HG03521 (cell line): Measurements from ENCODE around the gene ADGRB3.
"Not testable (repeated sequence)": the region's sequence is repeated elsewhere in the genome, so short reads cannot be mapped to it uniquely, and the experiment has no call there.

ENCODE experiments used
- ATAC-seq: cut with Tn5 transposase; IDR thresholded peaks from one replicate; pipeline ENCODE4 v1.9.1; 2021; ENCODE audit warnings: mild to moderate bottlenecking, moderate library complexity; ENCODE audit not compliant: unreplicated experiment

The ADGRB3 gene

GRCh38 chr6:68912805-68913204 is 277.7 kb downstream of the ADGRB3 start:
- not testable (repeated sequence) for ATAC-seq

GRCh38 chr6:68915586-68915985 is 280.5 kb downstream of the ADGRB3 start:
- no peak for ATAC-seq

DNA sequence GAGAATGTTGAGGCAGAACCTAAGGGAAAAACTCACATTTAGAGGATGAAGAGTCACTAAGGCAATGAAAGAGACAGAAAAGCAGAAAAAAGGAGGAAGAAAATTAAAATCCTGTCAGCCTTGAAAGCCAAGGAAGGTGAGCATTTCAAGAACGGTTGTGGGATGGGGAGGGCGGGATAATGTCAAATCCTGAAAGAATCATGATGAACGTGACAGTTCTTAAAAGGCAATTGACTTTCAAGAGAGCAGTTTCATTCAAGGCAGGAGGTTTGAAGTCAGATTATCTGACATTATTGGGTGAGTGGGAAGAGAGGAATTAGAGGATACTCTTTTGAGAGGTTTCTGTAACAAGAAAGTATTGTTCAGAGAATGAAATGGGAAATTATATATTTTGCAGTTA is 284.5 kb downstream of the ADGRB3 start:
- ATAC-seq = no peak

DNA sequence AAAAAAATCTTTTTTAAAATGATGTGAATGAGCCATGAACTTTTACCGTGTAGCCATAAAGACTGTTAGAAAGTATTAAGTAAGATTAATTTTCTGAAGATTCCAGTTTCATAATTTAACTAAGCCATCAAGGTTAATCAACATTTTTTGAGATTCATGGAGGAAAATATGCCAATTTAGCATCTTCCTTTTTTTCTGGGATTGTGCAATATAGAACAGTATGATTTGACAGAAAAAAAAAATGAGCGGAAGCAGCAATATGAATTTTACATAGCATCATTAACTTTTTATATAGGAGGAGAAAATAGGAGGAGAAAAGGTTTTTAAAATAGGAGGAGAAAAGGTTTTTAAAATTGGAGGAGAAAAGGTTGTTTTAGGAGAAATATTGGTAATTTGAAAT is 306.3 kb downstream of the ADGRB3 start:
- no peak for ATAC-seq

- no peak for ATAC-seq
Observed at GRCh38 chr6:68947721-68948120, 312.6 kb downstream of the ADGRB3 start.

GRCh38 chr6:68951270-68951669 is 316.2 kb downstream of the ADGRB3 start:
- no peak for ATAC-seq

- no peak for ATAC-seq
Observed at GRCh38 chr6:68958327-68958726, 323.2 kb downstream of the ADGRB3 start.

GRCh38 chr6:68967549-68968300 is 332.6 kb downstream of the ADGRB3 start:
- ATAC-seq = peak; percentile 63

- ATAC-seq = no peak
Observed at GRCh38 chr6:68968301-68968649, 333.2 kb downstream of the ADGRB3 start.

DNA sequence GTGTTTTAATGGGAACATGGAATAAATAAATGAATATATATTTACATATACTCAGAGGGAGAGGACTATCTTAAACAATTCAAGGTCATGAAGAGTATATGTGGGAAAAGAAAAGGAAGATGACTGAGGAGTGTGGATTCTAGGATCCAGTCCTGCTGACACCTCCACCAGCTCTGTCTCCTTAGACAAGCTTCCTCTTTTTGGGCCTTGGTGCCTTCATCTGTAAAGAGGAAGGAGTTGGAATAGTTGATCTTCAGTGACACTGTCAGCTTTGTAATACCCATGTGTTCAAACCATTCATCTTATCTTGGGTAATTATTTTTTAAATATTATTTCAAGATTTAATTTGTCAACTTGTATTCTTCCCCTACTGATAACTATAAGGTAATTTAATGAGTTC is 338.0 kb downstream of the ADGRB3 start:
- ATAC-seq = no peak

GRCh38 chr6:68975064-68975463 is 340.0 kb downstream of the ADGRB3 start:
- ATAC-seq = no peak

GRCh38 chr6:68975816-68976215 is 340.7 kb downstream of the ADGRB3 start:
- ATAC-seq = no peak

DNA sequence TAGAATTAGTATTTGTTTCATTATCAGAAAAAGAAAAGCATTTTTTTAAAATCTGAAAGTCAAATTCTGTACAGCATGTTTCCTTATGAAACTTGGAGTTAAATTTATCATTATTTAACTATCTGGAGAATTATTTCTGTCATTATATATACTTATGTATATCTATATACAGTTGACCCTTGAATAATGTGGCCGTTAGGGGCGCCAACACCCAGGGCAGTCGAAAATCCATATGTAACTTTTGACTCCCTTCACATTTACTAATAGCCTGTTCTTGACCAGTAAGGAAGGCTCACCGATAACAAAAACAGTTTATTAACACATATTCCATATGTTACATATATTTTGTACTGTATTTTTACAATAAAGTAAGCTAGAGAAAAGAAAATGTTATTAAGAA is 341.2 kb downstream of the ADGRB3 start:
- no peak for ATAC-seq

- ATAC-seq = no peak
Observed at GRCh38 chr6:68978411-68978810, 343.3 kb downstream of the ADGRB3 start.

GRCh38 chr6:68981668-68982067 is 346.6 kb downstream of the ADGRB3 start:
- ATAC-seq = not testable (repeated sequence)

GRCh38 chr6:68988698-68989097 is 353.6 kb downstream of the ADGRB3 start:
- ATAC-seq = no peak

- ATAC-seq = no peak
Observed at GRCh38 chr6:68990317-68990716, 355.2 kb downstream of the ADGRB3 start.

DNA sequence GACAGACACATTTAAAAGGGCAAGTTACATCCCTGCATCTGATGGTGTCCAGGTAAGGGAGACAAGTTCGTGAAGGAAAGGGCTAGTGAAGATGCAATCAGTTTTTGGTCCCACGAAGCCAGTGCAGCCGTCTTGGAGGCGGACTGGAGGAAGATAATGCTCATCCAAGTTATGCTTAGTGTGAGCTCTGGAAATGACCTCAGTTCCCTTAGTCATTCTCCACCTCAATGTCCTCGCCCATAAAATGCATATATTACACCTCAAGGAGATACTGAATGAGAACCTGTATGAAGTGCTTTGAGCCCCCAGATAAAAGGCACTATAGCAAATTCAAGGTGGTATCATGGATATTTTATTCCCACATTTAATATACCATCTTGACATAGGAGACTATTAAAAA is 358.8 kb downstream of the ADGRB3 start:
- ATAC-seq = no peak

- ATAC-seq = no peak
Observed at GRCh38 chr6:68994521-68994920, 359.4 kb downstream of the ADGRB3 start.

- ATAC-seq = no peak
Observed at GRCh38 chr6:69005199-69005598, 370.1 kb downstream of the ADGRB3 start.

GRCh38 chr6:69007781-69008180 is 372.7 kb downstream of the ADGRB3 start:
- no peak for ATAC-seq

DNA sequence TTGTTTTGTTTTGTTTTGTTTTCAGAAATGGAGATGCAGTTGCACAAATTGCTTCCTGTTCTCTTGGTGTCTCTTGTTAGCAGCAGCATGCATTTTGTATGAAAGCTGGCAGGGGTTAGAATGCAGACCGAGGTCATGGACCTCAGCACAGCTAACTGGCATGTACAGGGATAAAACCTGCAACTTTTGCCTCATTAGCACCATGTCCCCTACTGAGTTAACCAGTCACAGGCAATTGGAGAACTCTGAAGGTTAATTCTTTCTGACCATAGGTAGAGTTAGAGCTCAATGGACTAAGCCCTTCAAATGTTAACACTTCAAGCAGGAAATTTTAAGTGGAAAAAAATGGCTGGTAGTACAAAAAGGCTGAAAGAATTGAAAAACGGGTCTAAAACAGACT is 377.1 kb downstream of the ADGRB3 start:
- no peak for ATAC-seq

DNA sequence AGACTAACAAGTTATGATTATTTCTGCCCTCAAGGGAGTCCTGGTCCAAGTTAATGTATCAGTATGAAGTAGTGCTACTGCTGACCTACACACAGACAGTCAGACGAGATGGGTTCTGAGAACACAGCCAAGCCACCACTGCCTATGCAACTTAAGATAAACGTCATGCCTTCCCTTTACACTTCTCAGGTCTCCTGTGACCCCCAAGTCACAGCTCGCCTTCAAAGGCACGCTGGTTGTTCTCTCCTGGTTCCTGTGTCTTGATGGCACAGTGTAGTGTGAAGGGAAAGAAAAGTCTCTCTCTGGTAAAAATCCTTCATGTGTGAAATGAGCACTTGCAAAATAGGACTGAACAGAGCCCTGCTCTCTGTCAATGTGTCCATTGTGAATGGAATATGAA is 377.8 kb downstream of the ADGRB3 start:
- no peak for ATAC-seq
